K562 (cell line): ENCODE results near the gene HRG. TPM values are rescaled to one million over a fixed set of nuclear protein-coding genes. Genes with fewer than 3 reads are reported as not detected.
"Not testable (repeated sequence)": the region's sequence is repeated elsewhere in the genome, so short reads cannot be mapped to it uniquely, and the experiment has no call there.

Experiments
- ATAC-seq: fragments of 200-7000 bp; cut with Tn5 transposase; 3 replicates; pipeline ENCODE4 v1.9.1; 2020; ENCODE audit warnings: moderate library complexity
- BruUV-seq: library from RNA; stranded (reverse); fragments of 400-500 nt; replicated peaks from 2 replicates; lab custom pipeline; 2021; lab: Mats Ljungman, UMichigan
- CTCF ChIA-PET: fragments of 300-600 bp; formaldehyde crosslinking; extraction: SDS; loops from one replicate; lab custom pipeline; 2021; ENCODE audit warnings: low intra/inter-chr PET ratio; lab: Yijun Ruan, JAX
- POLR2A ChIA-PET: fragments of 300-600, 350-650 bp; sonication (Branson Sonifier 250); formaldehyde crosslinking; extraction: SDS; loops from one replicate; lab custom pipeline; 2021; ENCODE audit warnings: antibody characterized with exemption, inconsistent platforms; lab: Yijun Ruan, JAX
- DNase-seq, 4 experiments: peaks; one replicate each; pipeline versions ENCODE4 v3.0.0 to v3.0.0-alpha.2; 2011 to 2018; ENCODE audit warnings: low spot score in 3 of 4, mixed read lengths in 3 of 4; ENCODE audit errors: extremely low read depth in 1 of 4
- FAIRE-seq: peaks from 2 replicates; lab custom pipeline; 2011; peaks lifted over from hg19 to GRCh38; lab: Jason Lieb, UNC
- H2AFZ ChIP-seq: 2 replicates; pipeline ENCODE4 v1.6.0; 2011; ENCODE audit warnings: low read depth, low read length, control low read depth, inconsistent platforms
- H3K27ac ChIP-seq: fragments of 200-600 bp; 3 replicates; pipeline ENCODE4 v1.8.0; 2011; ENCODE audit warnings: low read depth, mild to moderate bottlenecking, control low read depth, inconsistent platforms, low read length, moderate library complexity, mixed read lengths; ENCODE audit errors: extremely low read depth
- H3K27me3 ChIP-seq, 2 experiments: fragments of 300-600 bp in 1 of 2; 2 replicates in 1 of 2; 3 replicates in 1 of 2; pipeline versions ENCODE4 v1.6.0 to v1.8.0; 2011; ENCODE audit warnings: inconsistent platforms in 2 of 2, low read length in 2 of 2, mild to moderate bottlenecking in 1 of 2, mixed read lengths in 1 of 2, moderate library complexity in 1 of 2; ENCODE audit not compliant: control insufficient read depth in 2 of 2, insufficient read depth in 2 of 2
- H3K36me3 ChIP-seq: fragments of 300-600 bp; 3 replicates; pipeline ENCODE4 v1.8.0; 2011; ENCODE audit warnings: mild to moderate bottlenecking, low read length, inconsistent platforms; ENCODE audit not compliant: control insufficient read depth, insufficient read depth
- H3K4me1 ChIP-seq, 2 experiments: fragments of 200-600 bp in 1 of 2; replicated peaks in 1 of 2; 2 replicates in 1 of 2; 3 replicates in 1 of 2; pipeline versions ENCODE4 v1.5.1 to v1.8.0; 2011; ENCODE audit warnings: inconsistent platforms in 2 of 2, low read length in 2 of 2, mild to moderate bottlenecking in 1 of 2, mixed read lengths in 1 of 2, moderate library complexity in 1 of 2; ENCODE audit not compliant: control insufficient read depth in 2 of 2, insufficient read depth in 2 of 2
- H3K4me2 ChIP-seq: 2 replicates; pipeline ENCODE4 v1.6.1; 2011; ENCODE audit warnings: low read length, control low read depth, inconsistent platforms, mixed read lengths; ENCODE audit not compliant: insufficient read depth
- H3K4me3 ChIP-seq: fragments of 200-600 bp; sonication (generic), shearing (Covaris generic); 2 replicates; pipeline ENCODE4 v1.5.1; 2016; ENCODE audit warnings: control low read depth, inconsistent platforms
- H3K79me2 ChIP-seq: fragments of 200-600 bp; 3 replicates; pipeline ENCODE4 v1.8.0; 2011; ENCODE audit warnings: low read length, inconsistent platforms; ENCODE audit not compliant: control insufficient read depth, insufficient read depth
- H3K9ac ChIP-seq, 2 experiments: 2 replicates each; pipeline versions ENCODE4 v1.6.0 to v1.6.1; 2011; ENCODE audit warnings: low read depth in 2 of 2, low read length in 2 of 2, control low read depth in 1 of 2, inconsistent platforms in 1 of 2, mild to moderate bottlenecking in 1 of 2, mixed read lengths in 1 of 2; ENCODE audit not compliant: insufficient read depth in 1 of 2
- H3K9me1 ChIP-seq: one replicate; pipeline ENCODE4 v1.6.0; 2011; ENCODE audit warnings: inconsistent platforms, mild to moderate bottlenecking, low read length, moderate library complexity; ENCODE audit not compliant: control insufficient read depth, insufficient read depth
- H3K9me3 ChIP-seq: replicated peaks from 2 replicates; pipeline ENCODE4 v1.5.1; 2011; ENCODE audit warnings: low read depth, low read length, inconsistent platforms; ENCODE audit not compliant: control insufficient read depth, insufficient read depth
- H4K20me1 ChIP-seq: replicated peaks from 2 replicates; pipeline ENCODE4 v1.6.1; 2011; ENCODE audit warnings: low read length, inconsistent platforms, mixed read lengths; ENCODE audit not compliant: control insufficient read depth, insufficient read depth
- E2F6 ChIP-seq, 2 experiments: IDR thresholded peaks; 2 replicates each; pipeline ENCODE4 v1.6.1; 2011; ENCODE audit warnings: borderline replicate concordance in 1 of 2, control low read depth in 1 of 2, low read depth in 1 of 2, low read length in 1 of 2, mild to moderate bottlenecking in 1 of 2, mixed read lengths in 1 of 2, moderate library complexity in 1 of 2; ENCODE audit not compliant: insufficient read depth in 1 of 2, insufficient read length in 1 of 2, poor library complexity in 1 of 2, severe bottlenecking in 1 of 2; ENCODE audit errors: extremely low read depth in 1 of 2
- KDM5B ChIP-seq: fragments of 200-600 bp; sonication (generic); IDR thresholded peaks from 2 replicates; pipeline ENCODE4 v1.6.1; 2012; ENCODE audit warnings: low read depth, mild to moderate bottlenecking, moderate library complexity, low read length, control low read depth, inconsistent platforms; ENCODE audit not compliant: insufficient replicate concordance
- MBD2 ChIP-seq: sonication (generic); IDR thresholded peaks from 2 replicates; pipeline ENCODE4 v1.6.1; 2016; ENCODE audit warnings: low read depth, borderline replicate concordance
- PKNOX1 ChIP-seq: fragments of 450-650 bp; IDR thresholded peaks from 2 replicates; pipeline ENCODE4 v1.6.1; 2016
- RB1 ChIP-seq: fragments of 450-650 bp; IDR thresholded peaks from 2 replicates; pipeline ENCODE4 v1.6.1; 2017; ENCODE audit warnings: low read depth, mild to moderate bottlenecking
- RCOR1 ChIP-seq, 2 experiments: IDR thresholded peaks; 2 replicates each; pipeline ENCODE4 v1.6.1; 2012; ENCODE audit warnings: low read depth in 2 of 2, low read length in 2 of 2, borderline replicate concordance in 1 of 2, improper control_type of control experiment in 1 of 2
- RUNX1 ChIP-seq: sonication (generic); IDR thresholded peaks from 2 replicates; pipeline ENCODE4 v1.6.1; 2016; ENCODE audit warnings: antibody characterized with exemption, low read depth
- ZC3H11A ChIP-seq: IDR thresholded peaks from 2 replicates; pipeline ENCODE4 v1.6.1; 2012; ENCODE audit warnings: low read depth, low read length, improper control_type of control experiment
- ZNF174 ChIP-seq: fragments of 250-450 bp; sonication (Bioruptor Pico); IDR thresholded peaks from 2 replicates; pipeline ENCODE4 v1.4.0; 2020; ENCODE audit warnings: mild to moderate bottlenecking
- WGBS: fragments of 100-300 bp; shearing (Covaris generic); methylation state at CpG from one replicate; pipeline ENCODE4 v1.1.6; 2016; ENCODE audit warnings: low coverage, mixed read lengths; ENCODE audit not compliant: insufficient coverage; ENCODE audit errors: missing lambda C conversion rate; 5-methylcytosine and 5-hydroxymethylcytosine counted together
- in situ Hi-C: fragments of 300-500 bp; cut with MboI; formaldehyde crosslinking; loops from 4 replicates; pipeline ENCODE4 v1.15.0; 2018; ENCODE audit warnings: inconsistent platforms, mixed read lengths
- intact Hi-C: fragments of 100-400 bp; cut with micrococcal nuclease; formaldehyde crosslinking; loops from 2 replicates; pipeline ENCODE4 v1.14.2; 2022
- polyA plus RNA-seq, 8 experiments: library from polyadenylated mRNA; depleted of rRNA in 4 of 8; stranded (reverse) in 5 of 8; unstranded in 3 of 8; fragments of >200 nt; fragmentation: Nextera tagmentation in 2 of 8; fragmentation: Illumina TruSeq in 1 of 8; extraction: Ambion mirVana in 2 of 8; extraction: Trizol in 1 of 8; gene quantifications; 2 replicates each; pipeline versions ENCODE4 v1.2.1 to v1.2.3, GENCODE V29; 2011 to 2014; ENCODE audit warnings: inconsistent platforms in 1 of 8, missing spikeins in 1 of 8
- total RNA-seq, 7 experiments: library from RNA; depleted of rRNA in 6 of 7; stranded (reverse); fragments of >200 nt in 6 of 7; fragmentation: Illumina TruSeq in 2 of 7; extraction: Trizol in 2 of 7; gene quantifications; 2 replicates each; pipeline versions ENCODE4 v1.2.1 to v1.2.3, GENCODE V29; 2011 to 2021; ENCODE audit warnings: low replicate concordance in 1 of 7

The HRG gene
- total and polyA plus RNA-seq, 9 of the 15 experiments (the other 6 are each of a cell fraction or from before 2014, with no cell fraction given): not detected

- H3K9me1 ChIP-seq, H3K27ac ChIP-seq, H3K4me1 ChIP-seq, H3K4me2 ChIP-seq, DNase-seq, H3K36me3 ChIP-seq, POLR2A ChIA-PET, H3K79me2 ChIP-seq, BruUV-seq, H3K9me3 ChIP-seq, in situ Hi-C loops, H3K4me3 ChIP-seq, intact Hi-C loops, H3K9ac ChIP-seq, H4K20me1 ChIP-seq, H2AFZ ChIP-seq, ATAC-seq, CTCF ChIA-PET, FAIRE-seq: not testable (repeated sequence)
- H3K27me3 ChIP-seq: peaks cover 12 to 30% of the 10 kb centered on the region in 2 experiments
- WGBS: 0% methylated on average over 1 of the region's 1 CpG
Measured at GRCh38 chr3:186690304-186690703, 24.5 kb downstream of the HRG start.

GRCh38 chr3:186691676-186692075 is 25.9 kb downstream of the HRG start:
- ChIA-PET POLR2A (interaction anchor here (0.7 kb wide), 1 partner anchor 526 kb away, joined by 3 read pairs; no protein-coding TSS in a partner anchor), CTCF (no interaction called here)
- Histone ChIP-seq H3K27ac (no peak overlapping the region), H3K9me1 (no peaks in the 10 kb centered on the region), H3K36me3 (no peaks in the 10 kb centered on the region), H3K4me2 (no peak overlapping the region), H3K4me3 (no peak overlapping the region), H3K4me1 (no peaks in the 10 kb centered on the region), H3K79me2 (no peaks in the 10 kb centered on the region), H3K9me3 (no peaks in the 10 kb centered on the region), H3K9ac (no peak overlapping the region), H2AFZ (no peak overlapping the region), H4K20me1 (no peaks in the 10 kb centered on the region), H3K27me3 (peaks cover 12 to 21% of the 10 kb centered on the region in 2 experiments)
- ATAC-seq (no peak), DNase-seq (no peak), FAIRE-seq (no peak)
- intact Hi-C loops: no loop called here
- no TSS peak for BruUV-seq
- TF ChIP-seq E2F6 (IDR thresholded peaks at IDR 0.05; ENCODE audit: borderline replicate concordance in 1 of 2, extremely low read depth in 1 of 2, insufficient read depth in 1 of 2, insufficient read length in 1 of 2, low read depth in 1 of 2, low read length in 1 of 2, poor library complexity in 1 of 2, severe bottlenecking in 1 of 2): no peak
- no peak for TF ChIP-seq RB1
- no peak for TF ChIP-seq MBD2
- no peak for TF ChIP-seq KDM5B
- no peak for TF ChIP-seq RUNX1
- TF ChIP-seq ZNF174 (CRISPR knock-in tag): no peak
- TF ChIP-seq RCOR1 (IDR thresholded peaks at IDR 0.05; ENCODE audit: borderline replicate concordance in 1 of 2, low read depth in 2 of 2, low read length in 2 of 2): no peak
- TF ChIP-seq ZC3H11A: no peak
- no peak for TF ChIP-seq PKNOX1
- in situ Hi-C loops: no loop called here
- WGBS: 33% methylated on average over 7 of the region's 7 CpGs
